ENCODE results near the gene GATA5.

Gene GATA5

GRCh38 chr20:62475772-62476055 lies at the start of gene GATA5:
TSS of gene GATA5 (minus strand) at chr20:62475995. CDS start at chr20:62475521, 474 bp downstream.
- DNase-seq (ENCODE audit: low read depth, low spot score) = no peak

GRCh38 chr20:62525014-62525413 lies 49.2 kb upstream of the GATA5 start:
- no peak for DNase-seq (ENCODE audit: low read depth, low spot score)

- DNase-seq (ENCODE audit: low read depth, low spot score) = no peak
Measured at GRCh38 chr20:62524505-62524911, 48.7 kb upstream of the GATA5 start.

- peak; percentile 17 for DNase-seq (ENCODE audit: low read depth, low spot score)
Measured at GRCh38 chr20:62523473-62524203, 47.8 kb upstream of the GATA5 start.

GRCh38 chr20:62522748-62523396 lies 47.1 kb upstream of the GATA5 start:
- DNase-seq (ENCODE audit: low read depth, low spot score) = no peak

GRCh38 chr20:62519826-62520225 lies 44.0 kb upstream of the GATA5 start:
- DNase-seq (ENCODE audit: low read depth, low spot score) = no peak

GRCh38 chr20:62518911-62519310 lies 43.1 kb upstream of the GATA5 start:
- no peak for DNase-seq (ENCODE audit: low read depth, low spot score)

- DNase-seq (ENCODE audit: low read depth, low spot score) = no peak
Measured at GRCh38 chr20:62517901-62518610, 42.3 kb upstream of the GATA5 start.

GRCh38 chr20:62517168-62517567 lies 41.4 kb upstream of the GATA5 start:
- DNase-seq (ENCODE audit: low read depth, low spot score) = no peak

GRCh38 chr20:62516338-62516737 lies 40.5 kb upstream of the GATA5 start:
- no peak for DNase-seq (ENCODE audit: low read depth, low spot score)

GRCh38 chr20:62515826-62516225 lies 40.0 kb upstream of the GATA5 start:
- no peak for DNase-seq (ENCODE audit: low read depth, low spot score)

- no peak for DNase-seq (ENCODE audit: low read depth, low spot score)
Measured at GRCh38 chr20:62515280-62515679, 39.5 kb upstream of the GATA5 start.

- no peak for DNase-seq (ENCODE audit: low read depth, low spot score)
Measured at GRCh38 chr20:62513991-62514390, 38.2 kb upstream of the GATA5 start.

GRCh38 chr20:62511915-62512610 lies 36.3 kb upstream of the GATA5 start:
- DNase-seq (ENCODE audit: low read depth, low spot score) = no peak

GRCh38 chr20:62511300-62511914 lies 35.6 kb upstream of the GATA5 start:
- no peak for DNase-seq (ENCODE audit: low read depth, low spot score)

- DNase-seq (ENCODE audit: low read depth, low spot score) = no peak
Measured at GRCh38 chr20:62508641-62509051, 32.9 kb upstream of the GATA5 start.

- DNase-seq (ENCODE audit: low read depth, low spot score) = no peak
Measured at GRCh38 chr20:62507991-62508640, 32.3 kb upstream of the GATA5 start.

GRCh38 chr20:62507323-62507722 lies 31.5 kb upstream of the GATA5 start:
- no peak for DNase-seq (ENCODE audit: low read depth, low spot score)

- no peak for DNase-seq (ENCODE audit: low read depth, low spot score)
Measured at GRCh38 chr20:62506791-62507190, 31.0 kb upstream of the GATA5 start.

GRCh38 chr20:62506087-62506486 lies 30.3 kb upstream of the GATA5 start:
- no peak for DNase-seq (ENCODE audit: low read depth, low spot score)

- no peak for DNase-seq (ENCODE audit: low read depth, low spot score)
Measured at GRCh38 chr20:62505337-62506045, 29.7 kb upstream of the GATA5 start.
